CD4-positive, alpha-beta T cell treated with Interferon gamma for 1 hour (primary cell): Measurements from ENCODE around the gene CEMIP.

Experiments used
- DNase-seq: peaks from one replicate; pipeline ENCODE4 v3.0.0-alpha.2; 2020

The CEMIP gene

DNA sequence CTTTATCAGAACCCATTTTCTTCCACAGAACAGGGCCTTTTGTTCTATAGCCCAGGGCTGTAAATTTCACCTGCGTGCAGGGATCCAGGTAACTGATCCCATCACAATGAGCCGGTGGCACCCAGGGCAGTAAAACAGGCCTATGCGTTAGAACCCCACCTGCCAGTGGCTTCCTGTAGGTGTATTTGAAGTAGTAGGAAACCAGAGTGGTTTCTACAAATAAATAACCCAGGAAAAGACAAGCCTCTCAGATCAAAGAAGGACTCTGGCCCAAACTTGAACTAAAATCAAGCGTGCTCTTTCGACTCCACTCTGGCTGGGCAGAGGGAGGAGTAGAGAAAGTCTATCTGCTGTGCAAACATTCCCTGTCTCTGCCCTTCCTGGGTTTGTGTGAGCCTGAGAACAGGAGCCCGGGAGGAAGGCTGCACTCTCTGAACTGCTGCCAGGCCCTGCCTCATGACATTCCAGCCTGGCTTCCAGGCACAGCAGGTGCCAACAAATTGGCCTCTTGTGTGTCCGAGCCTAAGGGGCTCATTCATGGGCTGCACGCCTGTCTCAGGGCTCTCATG is 77.7 kb downstream of the CEMIP start:
- DNase-seq, result no peak

DNA sequence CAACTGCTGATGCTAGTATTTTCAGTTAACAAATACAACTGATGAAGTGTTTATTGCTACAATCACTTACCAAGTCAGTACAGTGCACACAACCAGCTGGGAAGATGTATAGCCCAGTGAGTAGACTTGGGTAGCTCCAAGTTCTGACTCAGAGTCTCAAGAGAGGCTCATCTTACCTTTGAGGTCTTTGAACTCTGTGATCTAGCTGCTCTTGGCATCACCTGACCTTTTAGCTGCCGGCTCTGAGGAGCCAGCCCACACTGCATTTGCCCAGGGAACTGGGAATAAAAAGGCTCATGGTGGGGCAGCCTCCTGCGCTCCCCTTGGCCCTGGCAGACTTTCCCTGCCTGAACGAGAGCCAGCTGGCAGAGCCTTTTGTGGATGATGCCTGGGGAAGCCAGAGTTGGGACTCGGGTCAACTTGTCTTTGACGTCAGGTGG is 82.6 kb downstream of the CEMIP start:
- DNase-seq, result no peak

DNA sequence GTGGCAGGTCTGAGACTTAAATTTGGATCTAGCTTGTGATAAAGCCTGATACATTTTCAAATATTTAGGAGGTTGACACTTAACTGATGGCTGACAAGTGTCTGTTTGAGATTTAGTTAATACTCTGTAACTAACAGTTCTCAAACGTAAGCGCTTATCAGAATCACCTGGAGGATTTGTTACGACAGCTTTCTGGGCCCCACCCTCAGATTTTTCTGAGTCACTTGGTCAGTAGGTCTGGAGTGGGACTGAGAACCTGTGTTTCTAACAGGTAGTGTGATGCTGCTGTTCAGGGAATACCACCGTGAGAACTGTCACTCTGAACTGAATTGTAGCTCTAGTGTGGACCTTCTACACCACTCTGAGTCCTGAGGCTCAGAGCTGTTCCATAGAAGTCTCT is 85.5 kb downstream of the CEMIP start:
- DNase-seq, result no peak

DNA sequence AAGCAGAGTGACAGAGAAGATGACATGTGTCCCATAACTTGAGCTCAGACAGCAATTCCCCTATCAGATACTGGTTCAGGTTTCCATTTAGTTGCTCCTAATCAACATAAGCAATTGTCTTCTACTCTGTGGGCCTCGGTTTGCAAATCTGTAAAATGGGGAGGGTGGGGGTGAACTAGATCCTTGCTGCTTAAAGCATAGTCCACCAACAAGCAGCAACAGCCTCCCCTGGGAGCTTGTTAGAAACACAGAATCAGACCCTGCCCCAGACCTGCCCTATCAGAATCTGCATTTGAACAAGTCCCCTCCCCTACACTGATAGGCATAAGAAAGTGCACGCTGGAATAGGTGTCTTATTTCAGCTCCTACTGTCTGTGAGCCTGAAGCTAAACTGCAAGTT is 87.8 kb downstream of the CEMIP start:
- DNase-seq, result no peak

DNA sequence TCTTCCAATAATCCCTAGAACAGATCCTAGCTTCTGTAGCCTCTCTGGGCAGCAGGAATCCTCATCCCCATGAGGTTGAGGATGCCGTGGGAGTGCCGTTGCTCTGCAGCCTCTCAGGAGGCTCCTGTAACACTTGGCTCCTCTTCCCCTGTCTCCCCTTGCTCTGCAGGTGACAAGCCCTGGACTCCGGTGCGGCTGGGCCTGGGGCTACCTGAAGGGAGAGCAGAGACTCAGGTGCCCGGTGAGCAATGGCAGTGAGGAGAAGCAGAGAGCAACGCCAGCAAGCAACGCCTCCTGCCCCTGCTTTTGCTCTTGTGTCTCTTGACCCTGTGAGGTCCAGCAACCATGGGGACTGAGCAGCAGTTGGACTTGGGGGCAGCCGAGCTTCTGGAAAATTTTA is 91.2 kb downstream of the CEMIP start:
- DNase-seq, result no peak

DNA sequence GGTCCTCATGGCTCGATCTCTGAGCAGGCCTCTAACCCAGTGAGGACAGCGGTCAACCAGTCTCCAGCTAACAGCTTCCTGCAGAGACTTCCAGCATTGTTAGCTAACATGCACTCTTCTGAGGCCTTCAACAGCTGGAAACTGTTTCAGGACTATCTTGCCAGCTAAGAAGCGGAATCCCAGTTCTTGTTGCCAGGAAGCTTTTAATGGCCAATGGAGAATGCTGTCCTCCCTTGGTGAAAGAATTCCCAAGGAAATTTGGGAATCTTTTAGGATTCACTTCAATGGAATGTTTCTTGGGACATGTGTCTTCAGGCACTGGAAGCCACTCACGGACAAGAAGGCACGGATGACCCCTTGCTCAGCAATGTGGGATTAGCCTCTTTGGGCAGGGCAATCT is 91.7 kb downstream of the CEMIP start:
- no peak for DNase-seq

DNA sequence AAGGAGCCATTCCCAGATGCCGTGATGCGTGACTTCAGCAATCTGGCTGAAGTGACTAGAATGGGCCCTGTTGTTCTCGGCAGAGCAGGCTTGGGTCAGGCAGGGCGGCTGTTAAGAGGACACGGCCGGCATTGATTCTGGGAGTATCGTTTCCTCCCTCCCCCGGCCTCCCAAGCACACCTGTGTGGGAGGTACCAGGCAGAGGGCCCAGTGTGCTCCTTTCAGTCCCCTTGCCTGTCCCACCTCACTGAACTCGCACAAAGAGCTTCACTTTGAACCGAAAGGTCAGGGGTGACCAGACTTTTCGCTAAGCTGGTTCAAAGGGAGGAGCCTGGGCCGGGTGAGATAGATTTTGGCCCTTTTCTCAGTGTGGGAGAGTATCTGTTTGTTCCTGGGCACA is 92.7 kb downstream of the CEMIP start:
- DNase-seq, result no peak

DNA sequence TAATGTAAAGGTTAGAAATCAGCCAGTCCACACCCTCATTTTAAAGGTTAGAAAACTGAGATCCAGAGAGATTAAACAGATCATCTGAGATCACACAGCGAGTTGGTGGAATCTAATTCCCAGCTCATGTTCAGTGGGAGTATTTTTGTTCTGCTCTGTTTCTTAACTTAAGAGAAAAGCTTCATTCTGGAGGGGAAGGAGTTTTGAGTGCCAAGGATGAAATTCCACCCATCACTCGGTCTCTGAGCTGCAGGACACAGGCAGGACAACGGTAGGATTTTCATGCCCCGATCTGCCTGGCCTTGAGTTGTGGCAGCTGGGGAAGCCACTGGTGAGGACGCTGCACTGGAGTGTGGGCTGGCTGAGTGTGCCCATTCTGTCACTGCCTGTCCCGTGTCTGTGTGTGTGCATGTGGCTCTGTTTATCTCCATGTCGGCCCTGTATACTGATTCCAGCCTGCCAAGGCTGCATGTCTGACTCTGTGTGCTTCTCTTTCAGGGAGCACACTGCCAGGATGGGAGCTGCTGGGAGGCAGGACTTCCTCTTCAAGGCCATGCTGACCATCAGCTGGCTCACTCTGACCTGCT is 94.3 kb downstream of the CEMIP start:
- no peak for DNase-seq

DNA sequence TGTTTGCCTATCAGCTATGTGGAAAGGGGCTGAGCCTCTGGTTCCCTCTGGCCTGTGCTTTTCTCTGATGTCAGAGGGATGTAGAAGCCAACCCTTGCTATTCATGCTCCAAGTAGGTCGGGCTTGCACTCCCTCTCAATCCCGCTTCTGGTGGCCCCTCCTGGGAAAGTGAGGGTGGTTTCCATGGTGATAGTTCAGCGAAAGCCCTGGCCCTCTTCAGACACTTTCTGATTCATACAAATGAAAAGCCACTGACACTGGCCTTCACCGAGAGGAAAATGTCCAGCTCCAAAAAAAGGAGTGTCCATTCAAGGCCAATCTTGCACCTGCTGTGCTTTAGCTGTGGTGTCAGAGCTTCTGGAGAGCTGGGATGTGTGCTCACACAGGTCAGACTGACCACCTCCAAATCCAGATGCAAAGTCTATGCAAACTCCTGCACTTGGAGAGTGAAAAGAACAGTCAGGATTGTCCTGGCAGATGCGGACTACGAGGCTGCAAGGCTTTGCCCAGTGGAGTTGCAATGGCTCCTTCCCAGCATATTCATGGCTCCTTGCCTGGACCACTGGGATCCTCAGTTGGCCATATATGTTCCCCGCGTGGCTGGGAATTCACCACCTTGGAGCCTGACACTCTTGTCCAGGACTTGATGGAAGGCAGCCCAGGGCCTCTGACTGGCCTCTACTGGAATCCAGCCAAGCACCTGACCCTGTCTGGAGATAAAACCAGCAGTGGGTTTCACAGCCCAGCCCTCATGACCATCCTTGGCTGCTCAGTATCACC is 96.6 kb downstream of the CEMIP start:
- DNase-seq, result no peak

DNA sequence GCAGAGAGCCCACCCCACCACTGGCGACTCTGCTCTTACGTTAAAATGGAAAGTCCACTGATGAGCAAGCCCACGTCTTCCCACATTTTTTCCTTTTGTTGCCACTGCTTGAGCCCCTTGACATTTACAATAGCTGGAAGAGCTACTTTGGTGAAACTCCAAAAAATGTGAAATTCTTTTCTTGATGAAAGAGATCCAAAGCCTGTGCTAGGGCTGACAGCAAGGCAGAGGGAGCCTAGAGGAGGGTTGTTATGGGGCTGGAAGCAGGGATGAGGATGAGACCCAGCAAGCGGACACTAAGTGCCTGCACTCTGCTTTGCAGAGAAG is 97.1 kb downstream of the CEMIP start:
- no peak for DNase-seq

DNA sequence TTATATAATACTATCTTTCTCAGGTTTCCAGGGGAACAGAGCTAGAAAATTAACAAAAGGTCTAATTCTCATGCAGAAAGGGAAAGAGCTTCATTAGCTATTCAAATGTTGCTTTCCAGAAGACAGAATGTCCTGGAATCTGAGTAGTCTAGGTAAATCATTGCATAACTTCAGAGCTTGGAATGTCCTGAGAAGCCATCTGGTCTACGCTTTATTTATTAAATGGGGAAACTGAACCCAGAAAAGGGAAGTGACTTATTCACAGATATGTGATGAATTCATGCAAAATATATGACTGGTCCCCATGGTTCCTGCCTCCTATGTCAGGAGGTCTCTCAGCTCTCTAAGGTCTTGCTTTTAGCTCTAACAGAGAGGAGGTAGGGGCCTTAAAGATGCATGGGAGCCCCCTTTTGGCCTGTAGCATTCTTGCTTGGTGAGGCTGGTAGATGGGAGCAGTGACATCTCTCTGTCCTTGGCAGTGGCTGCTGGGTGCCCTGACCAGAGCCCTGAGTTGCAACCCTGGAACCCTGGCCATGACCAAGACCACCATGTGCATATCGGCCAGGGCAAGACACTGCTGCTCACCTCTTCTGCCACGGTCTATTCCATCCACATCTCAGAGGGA is 99.2 kb downstream of the CEMIP start:
- no peak for DNase-seq

DNA sequence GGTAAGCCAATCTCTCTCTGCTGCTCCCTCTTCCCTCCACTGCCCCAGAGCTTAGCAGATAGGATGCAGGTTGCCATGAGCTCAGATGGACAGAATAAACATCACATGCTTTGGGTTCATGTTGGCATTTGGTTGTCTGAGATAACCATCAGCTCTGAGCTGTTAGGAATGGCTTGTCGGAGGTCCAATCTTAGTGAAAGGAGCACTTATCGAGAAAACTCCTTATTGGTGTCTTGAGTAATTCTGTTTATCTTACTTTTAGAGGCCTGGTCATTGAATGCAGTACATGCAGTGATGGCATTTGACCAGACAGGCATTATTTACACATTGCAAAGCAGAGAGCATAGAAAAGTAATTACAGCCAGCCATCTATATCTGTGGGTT is 99.7 kb downstream of the CEMIP start:
- DNase-seq, result no peak

DNA sequence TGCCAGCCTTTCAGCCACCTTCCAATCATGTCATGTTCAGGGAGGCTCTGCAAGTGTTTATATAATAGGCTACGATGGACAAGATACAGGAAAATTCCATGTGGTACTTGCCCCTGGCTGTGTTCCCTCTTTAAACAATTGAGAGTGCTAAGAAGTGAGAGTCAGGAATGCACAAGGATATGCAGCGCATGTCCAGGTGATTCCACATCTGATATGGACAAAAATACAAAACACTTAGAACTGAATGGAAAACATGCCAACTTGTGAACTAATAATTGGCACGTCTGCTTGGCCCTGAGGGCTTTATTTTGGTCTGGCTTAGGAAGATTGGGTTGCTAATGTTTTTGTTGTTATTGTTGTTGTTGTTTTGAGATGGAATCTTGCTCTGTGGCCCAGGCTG is 100.9 kb downstream of the CEMIP start:
- no peak for DNase-seq

DNA sequence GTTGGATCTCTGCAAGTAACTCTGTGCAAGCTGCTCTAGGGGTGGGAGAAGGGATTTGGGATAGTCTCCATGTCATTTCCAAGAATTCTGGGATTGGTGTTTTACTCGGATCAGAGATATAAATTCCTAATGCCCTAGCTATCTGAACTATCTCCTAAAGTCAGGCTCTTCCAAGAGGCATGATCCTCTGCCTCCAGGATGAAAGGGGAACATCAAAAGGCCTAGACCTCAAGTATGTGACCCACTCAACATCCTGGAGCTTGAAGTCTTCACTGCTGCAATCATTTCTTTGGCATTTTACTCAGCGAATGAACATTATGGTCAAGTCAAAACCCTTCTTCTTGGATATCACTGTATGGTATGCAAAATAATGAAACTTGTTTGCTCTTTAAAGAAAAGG is 104.5 kb downstream of the CEMIP start:
- no peak for DNase-seq

DNA sequence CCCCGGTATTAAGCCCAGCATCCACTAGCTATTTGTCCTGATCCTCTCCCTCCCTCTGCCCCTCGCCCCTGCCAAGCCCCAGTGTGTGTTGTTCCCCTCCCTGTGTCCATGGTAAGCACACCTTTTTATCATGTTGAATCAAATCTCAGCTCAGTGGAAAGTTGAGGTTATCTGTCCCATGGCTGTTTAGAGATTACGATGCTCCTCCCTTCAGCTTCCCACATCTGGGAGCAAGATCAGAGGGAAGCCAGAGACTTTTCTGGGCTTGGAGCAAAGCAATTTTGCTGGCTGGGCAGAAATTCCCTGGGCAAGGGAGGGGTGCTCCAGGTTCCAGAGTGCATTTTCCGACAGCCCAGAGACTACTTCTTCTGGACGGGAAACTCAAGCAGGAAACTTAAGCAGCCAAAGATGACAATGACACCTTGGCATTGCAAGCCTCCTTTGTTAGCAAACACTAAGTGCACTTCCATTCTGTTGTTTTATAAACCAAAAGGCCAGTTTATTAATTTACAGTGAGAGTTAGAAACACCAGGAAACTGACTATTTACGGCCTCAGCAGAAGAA is 105.9 kb downstream of the CEMIP start:
- DNase-seq, result no peak

DNA sequence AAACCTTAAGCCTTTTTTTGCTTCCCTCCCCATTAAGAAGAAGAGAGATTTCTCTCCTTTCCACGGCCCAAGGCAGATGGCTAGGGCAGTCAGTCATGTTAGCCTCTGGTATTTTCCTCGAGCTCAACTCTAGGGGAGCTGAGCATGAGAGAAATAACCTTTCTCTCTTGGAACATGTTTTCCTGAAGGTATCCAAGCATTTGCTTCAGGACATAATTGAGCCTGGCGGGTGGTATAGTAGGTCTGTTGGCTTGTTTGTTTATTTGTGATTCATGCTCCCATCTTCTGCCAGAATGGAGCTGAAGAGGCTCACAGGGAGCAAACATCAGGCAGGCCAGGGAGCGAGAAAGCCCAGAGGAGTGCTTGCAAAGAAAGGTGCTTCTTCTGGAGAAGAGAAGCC is 108.0 kb downstream of the CEMIP start:
- DNase-seq, result no peak

DNA sequence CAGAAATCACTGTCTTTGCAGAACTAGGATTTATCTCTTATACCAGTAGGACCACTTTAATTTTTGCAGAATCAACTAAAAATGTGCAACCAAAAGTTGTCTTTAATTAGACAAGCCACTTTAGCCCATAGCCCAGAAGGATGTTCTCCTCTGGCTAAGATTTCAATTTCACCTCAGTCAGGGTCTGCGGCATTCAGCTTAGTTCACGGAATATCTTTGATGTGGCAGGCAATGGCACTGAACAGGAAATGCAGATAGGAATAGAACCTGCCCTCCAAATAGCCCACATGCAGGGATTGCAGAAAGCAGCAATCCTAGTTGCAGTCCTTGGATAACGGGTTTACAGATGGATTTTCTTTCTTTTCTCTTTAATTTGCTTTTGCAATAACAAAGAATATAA is 109.7 kb downstream of the CEMIP start:
- no peak for DNase-seq

DNA sequence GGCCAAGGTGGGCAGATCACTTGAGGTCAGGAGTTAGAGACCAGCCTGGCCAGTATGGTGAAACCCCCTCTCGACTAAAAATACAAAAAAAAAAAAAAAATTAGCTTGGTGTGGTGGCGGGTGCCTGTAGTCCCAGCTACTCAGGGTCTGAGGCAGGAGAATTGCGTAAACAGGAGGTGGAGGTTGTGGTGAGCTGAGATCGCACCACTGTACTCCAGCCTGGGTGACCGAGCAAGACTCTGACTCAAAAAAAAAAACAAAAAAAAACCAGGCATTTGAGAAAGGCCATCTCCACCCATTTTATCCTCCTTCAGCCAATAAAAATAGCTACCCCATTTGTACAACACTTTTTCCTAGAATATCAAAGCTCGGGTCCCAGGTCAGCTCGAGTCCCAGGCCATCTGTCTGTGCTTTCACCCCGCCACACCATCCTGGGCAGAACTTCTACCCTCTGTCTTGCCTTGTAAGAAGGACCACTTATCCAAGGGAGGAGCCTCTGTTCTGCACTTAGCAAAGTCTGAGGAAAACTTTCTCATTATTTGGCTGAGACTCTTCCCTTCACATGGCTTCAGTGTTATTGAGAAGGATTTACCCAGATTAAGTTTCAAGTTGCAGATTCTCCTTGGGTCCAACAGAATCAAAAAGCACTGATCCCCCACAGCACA is 111.3 kb downstream of the CEMIP start:
- no peak for DNase-seq

DNA sequence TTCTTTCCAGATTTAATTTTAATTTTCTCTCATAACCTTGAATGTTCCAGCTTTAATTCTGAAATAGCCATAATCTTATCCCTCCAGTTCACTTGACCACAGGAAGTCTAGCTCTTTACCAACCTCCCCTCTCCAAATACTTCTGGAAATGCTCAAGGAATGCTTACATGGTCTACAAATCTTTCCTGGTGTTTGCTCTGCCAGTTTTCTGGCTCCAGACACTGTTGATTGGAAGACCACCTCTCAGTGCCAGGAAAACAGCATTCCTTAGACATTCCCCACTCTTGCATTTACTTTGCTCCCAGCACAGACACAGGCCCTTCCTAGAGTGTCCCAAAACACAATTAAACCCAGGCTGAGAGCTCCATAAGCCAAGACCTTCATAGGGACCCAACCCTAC is 111.8 kb downstream of the CEMIP start:
- DNase-seq, result no peak

DNA sequence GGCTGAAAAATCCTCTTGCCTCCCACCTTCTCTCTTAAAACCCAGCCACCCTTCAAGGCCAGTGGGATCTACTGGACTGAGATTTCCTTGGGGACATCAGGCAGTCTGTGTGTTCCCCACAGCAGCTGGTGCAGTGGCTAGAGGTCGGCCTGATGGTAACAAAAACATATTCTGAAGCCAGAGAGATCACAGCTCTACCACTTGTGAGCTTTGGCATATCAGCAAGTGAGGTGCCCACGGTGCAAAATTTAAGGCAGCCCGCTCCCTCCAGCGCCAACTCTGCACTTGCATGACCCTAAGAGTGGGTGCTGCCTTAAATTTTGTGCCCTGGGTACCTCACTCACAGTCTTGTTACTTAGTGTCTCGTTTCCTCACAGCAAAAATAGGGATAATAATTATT is 113.2 kb downstream of the CEMIP start:
- no peak for DNase-seq

DNA sequence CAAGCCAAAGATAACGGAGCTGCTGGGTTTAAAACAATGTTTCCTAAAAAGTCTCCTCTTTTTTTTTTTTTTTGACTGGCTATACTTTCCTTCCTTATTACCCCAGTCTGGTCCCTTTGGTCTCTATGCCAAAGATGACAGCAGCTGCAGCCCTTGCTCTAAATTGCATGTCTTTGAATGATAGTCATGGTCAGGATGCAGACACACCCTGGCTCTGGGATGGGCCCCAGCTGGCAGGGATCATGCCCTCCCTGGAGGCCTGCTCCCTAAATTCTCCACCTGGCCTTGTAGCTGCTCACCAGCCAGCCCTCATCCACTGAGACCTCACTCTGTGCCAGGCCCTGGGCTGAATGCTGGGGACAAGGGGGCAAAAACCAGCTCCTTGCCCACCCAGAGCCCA is 114.6 kb downstream of the CEMIP start:
- DNase-seq, result no peak

DNA sequence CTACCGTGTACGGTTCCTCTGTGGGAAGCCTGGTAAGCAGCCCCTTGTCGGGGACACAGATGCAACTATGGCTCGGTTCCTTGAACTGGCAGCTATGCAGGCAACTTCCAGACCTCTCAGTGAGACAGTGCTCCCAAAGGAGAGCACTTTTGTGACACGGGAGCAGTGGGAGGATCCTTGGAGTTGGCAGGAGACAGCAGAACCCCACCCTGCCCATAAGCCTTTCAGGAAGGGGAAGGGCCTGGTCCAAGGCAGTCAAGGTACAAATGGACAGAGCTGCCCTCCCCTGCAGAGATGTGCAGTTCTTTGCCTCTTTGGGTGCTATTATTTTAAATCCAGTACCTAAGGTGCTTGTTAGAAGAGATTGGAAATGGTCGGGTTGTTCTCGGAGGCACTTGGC is 115.9 kb downstream of the CEMIP start:
- DNase-seq, result no peak

DNA sequence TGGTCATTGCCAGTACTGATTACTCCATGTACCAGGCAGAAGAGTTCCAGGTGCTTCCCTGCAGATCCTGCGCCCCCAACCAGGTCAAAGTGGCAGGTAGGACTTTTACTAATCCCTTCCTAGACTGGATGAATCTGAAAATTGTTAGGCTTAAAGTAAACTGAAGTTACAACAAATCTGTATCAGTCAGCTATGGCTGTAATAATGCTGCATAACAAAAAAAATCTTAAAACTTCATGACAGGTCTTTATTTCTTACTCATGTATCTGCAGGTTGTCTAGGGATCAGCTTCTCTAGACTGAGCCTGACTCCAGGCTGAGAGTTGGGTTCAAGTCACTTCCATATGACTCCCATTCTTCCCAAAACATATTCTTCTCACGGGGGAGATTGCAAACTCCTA is 116.8 kb downstream of the CEMIP start:
- no peak for DNase-seq

DNA sequence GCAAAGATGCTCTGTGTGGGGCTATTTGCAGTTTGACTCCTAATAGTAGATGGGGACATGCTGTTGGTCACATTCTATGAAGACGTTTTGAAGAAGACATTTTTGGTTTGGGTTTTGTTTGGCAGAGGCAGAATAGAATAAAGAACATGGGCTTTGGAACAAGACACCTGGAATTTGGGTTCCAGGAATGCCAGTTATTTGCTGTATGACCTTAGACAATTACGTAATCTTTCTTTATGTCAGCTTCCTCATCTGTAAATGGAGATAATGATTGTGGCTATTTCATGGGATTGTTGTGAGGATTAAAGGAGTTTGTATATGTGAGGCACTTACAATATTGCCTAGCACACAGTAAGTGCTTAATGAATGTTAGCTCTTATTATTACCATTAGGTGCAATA is 118.9 kb downstream of the CEMIP start:
- no peak for DNase-seq
